Spinal cord (tissue), 10 donors: ENCODE data around the gene ZNF8. TPM values are rescaled to one million over a fixed set of nuclear protein-coding genes. Genes with fewer than 3 reads are reported as not detected.

ENCODE experiments used
- DNase-seq, 6 donors: peaks; one replicate each; pipeline versions ENCODE4 v3.0.0 to v3.0.0-alpha.2; 2013 to 2015; ENCODE audit warnings: low spot score in 6 of 6, low read depth in 4 of 6
- H3K27ac ChIP-seq: one replicate; pipeline ENCODE4 v1.5.1; 2013; ENCODE audit warnings: low read depth, low read length, control low read depth
- H3K27me3 ChIP-seq: one replicate; pipeline ENCODE4 v1.6.1; 2013; ENCODE audit warnings: low read length; ENCODE audit not compliant: control insufficient read depth, insufficient read depth
- H3K36me3 ChIP-seq: one replicate; pipeline ENCODE4 v1.6.1; 2013; ENCODE audit warnings: low read length; ENCODE audit not compliant: control insufficient read depth, insufficient read depth
- H3K4me1 ChIP-seq: one replicate; pipeline ENCODE4 v1.6.1; 2013; ENCODE audit warnings: low read length; ENCODE audit not compliant: control insufficient read depth, insufficient read depth
- H3K4me3 ChIP-seq: one replicate; pipeline ENCODE4 v1.5.1; 2013; ENCODE audit warnings: low read depth, low read length, control low read depth
- H3K9me3 ChIP-seq: one replicate; pipeline ENCODE4 v1.6.1; 2013; ENCODE audit warnings: low read length; ENCODE audit not compliant: control insufficient read depth, insufficient read depth
- WGBS: methylation state at CpG from one replicate; pipeline ENCODE4 v1.1.5; 2013; ENCODE audit warnings: missing lambda C conversion rate; ENCODE audit not compliant: insufficient coverage; 5-methylcytosine and 5-hydroxymethylcytosine counted together
- polyA plus RNA-seq, 2 donors: library from polyadenylated mRNA; unstranded; fragments of 120-200 nt; gene quantifications; one replicate each; pipeline ENCODE4 v1.2.1, GENCODE V29; 2013; ENCODE audit not compliant: insufficient read length in 2 of 2
- total RNA-seq, 2 donors: library from RNA; depleted of rRNA in 1 of 2; stranded (reverse); fragments of 120-200 nt in 1 of 2; fragments of >200 nt in 1 of 2; gene quantifications; one replicate each; pipeline versions ENCODE4 v1.2.3 to v1.2.4, GENCODE V29; 2013 to 2014
- donor health status: healthy.

Gene ZNF8
- total and polyA plus RNA-seq, 4 donors = 8.2 to 13.9 (median 10.8) TPM

GRCh38 chr19:58328999-58329398 lies 50.2 kb downstream of the ZNF8 start:
- Histone ChIP-seq H3K36me3 (peaks cover 3% of the 10 kb centered on the region), H3K4me1 (peaks cover 23% of the 10 kb centered on the region), H3K4me3 (no peak overlapping the region), H3K9me3 (no peaks in the 10 kb centered on the region), H3K27me3 (no peaks in the 10 kb centered on the region), H3K27ac (no peak overlapping the region)
- whole genome bisulfite sequencing = 30% methylated on average over 9 of the region's 10 CpGs
- no peak for DNase-seq

GRCh38 chr19:58330458-58330857 lies 51.7 kb downstream of the ZNF8 start:
- 62% methylated on average over 4 of the region's 4 CpGs for WGBS
- Histone ChIP-seq H3K27me3 (no peaks in the 10 kb centered on the region), H3K4me1 (peaks cover 20% of the 10 kb centered on the region), H3K36me3 (peaks cover 13% of the 10 kb centered on the region), H3K4me3 (no peak overlapping the region), H3K9me3 (no peaks in the 10 kb centered on the region), H3K27ac (no peak overlapping the region)
- DNase-seq = no peak

- no peak overlapping the region for H3K27ac ChIP-seq
- H3K36me3 ChIP-seq = peaks cover 29% of the 10 kb centered on the region
- peak in 1 of 6 donors; percentile 14 for DNase-seq
- no peaks in the 10 kb centered on the region for H3K27me3 ChIP-seq
- WGBS = no CpG with 5 or more reads among the region's 1 CpG
- H3K4me3 ChIP-seq = no peak overlapping the region
- no peaks in the 10 kb centered on the region for H3K9me3 ChIP-seq
- H3K4me1 ChIP-seq = peaks cover 10% of the 10 kb centered on the region
Measured at GRCh38 chr19:58332697-58333096, 53.9 kb downstream of the ZNF8 start.

- Histone ChIP-seq H3K27me3 (no peaks in the 10 kb centered on the region), H3K27ac (no peak overlapping the region), H3K4me1 (no peaks in the 10 kb centered on the region), H3K36me3 (peaks cover 49% of the 10 kb centered on the region), H3K4me3 (no peak overlapping the region), H3K9me3 (no peaks in the 10 kb centered on the region)
- DNase-seq = no peak
- WGBS = 95% methylated on average over 16 of the region's 19 CpGs
Measured at GRCh38 chr19:58334691-58335249, 56.0 kb downstream of the ZNF8 start.

GRCh38 chr19:58335630-58336029 lies 56.9 kb downstream of the ZNF8 start:
- Histone ChIP-seq H3K9me3 (no peaks in the 10 kb centered on the region), H3K4me3 (no peak overlapping the region), H3K27ac (no peak overlapping the region), H3K27me3 (no peaks in the 10 kb centered on the region), H3K36me3 (peaks cover 53% of the 10 kb centered on the region), H3K4me1 (no peaks in the 10 kb centered on the region)
- DNase-seq = no peak
- WGBS = 95% methylated on average over 3 of the region's 3 CpGs

- no peak for DNase-seq
- WGBS = 100% methylated on average over 1 of the region's 1 CpG
- no peak overlapping the region for H3K27ac ChIP-seq
- no peak overlapping the region for H3K4me3 ChIP-seq
- no peaks in the 10 kb centered on the region for H3K4me1 ChIP-seq
- peaks cover 56% of the 10 kb centered on the region for H3K36me3 ChIP-seq
- no peaks in the 10 kb centered on the region for H3K27me3 ChIP-seq
- H3K9me3 ChIP-seq = no peaks in the 10 kb centered on the region
Measured at GRCh38 chr19:58336216-58336615, 57.5 kb downstream of the ZNF8 start.

GRCh38 chr19:58336820-58337219 lies 58.1 kb downstream of the ZNF8 start:
- no peak overlapping the region for H3K27ac ChIP-seq
- WGBS = 100% methylated on average over 1 of the region's 4 CpGs
- H3K36me3 ChIP-seq = peaks cover 56% of the 10 kb centered on the region
- H3K9me3 ChIP-seq = no peaks in the 10 kb centered on the region
- no peak overlapping the region for H3K4me3 ChIP-seq
- DNase-seq = no peak
- H3K27me3 ChIP-seq = no peaks in the 10 kb centered on the region
- H3K4me1 ChIP-seq = no peaks in the 10 kb centered on the region

GRCh38 chr19:58338336-58338735 lies 59.6 kb downstream of the ZNF8 start:
- no peak for DNase-seq
- WGBS = 97% methylated on average over 10 of the region's 11 CpGs

GRCh38 chr19:58338825-58339558 lies 60.2 kb downstream of the ZNF8 start:
- 69% methylated on average over 27 of the region's 30 CpGs for WGBS
- Histone ChIP-seq H3K4me3 (no peak overlapping the region), H3K9me3 (no peaks in the 10 kb centered on the region), H3K36me3 (peaks cover 60% of the 10 kb centered on the region), H3K4me1 (no peaks in the 10 kb centered on the region), H3K27me3 (no peaks in the 10 kb centered on the region), H3K27ac (no peak overlapping the region)
- no peak for DNase-seq

More at GRCh38 chr19:58338336-58338735, 59.6 kb downstream of the ZNF8 start:
- H3K27ac ChIP-seq = no peak overlapping the region
- H3K4me3 ChIP-seq = no peak overlapping the region
- no peaks in the 10 kb centered on the region for H3K9me3 ChIP-seq
- H3K36me3 ChIP-seq = peaks cover 60% of the 10 kb centered on the region
- no peaks in the 10 kb centered on the region for H3K27me3 ChIP-seq
- no peaks in the 10 kb centered on the region for H3K4me1 ChIP-seq

GRCh38 chr19:58345558-58345957 lies 66.8 kb downstream of the ZNF8 start:
- whole genome bisulfite sequencing = 70% methylated on average over 3 of the region's 5 CpGs
- Histone ChIP-seq H3K4me3 (no peak overlapping the region), H3K27ac (no peak overlapping the region), H3K4me1 (peaks cover 24% of the 10 kb centered on the region), H3K36me3 (peaks cover 7% of the 10 kb centered on the region), H3K9me3 (no peaks in the 10 kb centered on the region), H3K27me3 (peaks cover 48% of the 10 kb centered on the region)
- no peak for DNase-seq
